HEK293 (cell line): ENCODE results near the gene RPS6KA4.

Source experiments
- CTCF ChIA-PET: fragments of 350-600 bp; formaldehyde crosslinking; extraction: SDS; loops from one replicate; lab custom pipeline; 2021; ENCODE audit warnings: antibody characterized with exemption; lab: Yijun Ruan, JAX
- POLR2A ChIA-PET: fragments of 300-600 bp; formaldehyde crosslinking; extraction: SDS; loops from one replicate; lab custom pipeline; 2020; ENCODE audit warnings: antibody characterized with exemption, inconsistent platforms; lab: Yijun Ruan, JAX
- H3K27ac ChIP-seq: fragments of 200-500 bp; sonication (Bioruptor generic); 2 replicates; pipeline ENCODE4 v1.5.1; 2014; ENCODE audit warnings: low read depth, low read length, control low read depth, inconsistent platforms; ENCODE audit errors: extremely low read depth
- H3K36me3 ChIP-seq, 2 experiments: fragments of 200-500 bp in 1 of 2; sonication (Bioruptor generic) in 1 of 2; 1 replicate in 1 of 2; 2 replicates in 1 of 2; pipeline ENCODE4 v1.5.1; 2014 to 2017; ENCODE audit warnings: inconsistent platforms in 2 of 2, low read length in 2 of 2; ENCODE audit not compliant: control insufficient read depth in 2 of 2, insufficient read depth in 1 of 2
- H3K4me1 ChIP-seq: fragments of 200-500 bp; sonication (Bioruptor generic); 2 replicates; pipeline ENCODE4 v1.5.1; 2014; ENCODE audit warnings: mild to moderate bottlenecking, low read length, inconsistent platforms; ENCODE audit not compliant: control insufficient read depth, insufficient read depth
- H3K4me3 ChIP-seq: 2 replicates; pipeline ENCODE4 v1.5.1; 2011; ENCODE audit warnings: low read depth, mild to moderate bottlenecking, control low read depth, low read length, moderate library complexity
- H3K9me3 ChIP-seq: fragments of 200-500 bp; sonication (Bioruptor generic); 2 replicates; pipeline ENCODE4 v1.5.1; 2014; ENCODE audit warnings: low read depth, low read length, inconsistent platforms; ENCODE audit not compliant: control insufficient read depth, insufficient read depth
- GFI1B ChIP-seq: fragments of 450-650 bp; formaldehyde crosslinking; IDR thresholded peaks from 2 replicates; pipeline ENCODE4 v1.5.1; 2016; ENCODE audit warnings: missing biosample characterization, missing genetic modification characterization
- GLI2 ChIP-seq: fragments of 450-650 bp; formaldehyde crosslinking; IDR thresholded peaks from 2 replicates; pipeline ENCODE4; 2017; ENCODE audit warnings: missing biosample characterization, missing genetic modification characterization, low read depth, borderline replicate concordance
- KLF9 ChIP-seq: fragments of 450-650 bp; formaldehyde crosslinking; IDR thresholded peaks from 2 replicates; pipeline ENCODE4 v1.5.1; 2016; ENCODE audit warnings: missing biosample characterization, missing genetic modification characterization, low read depth
- MZF1 ChIP-seq: fragments of 450-650 bp; formaldehyde crosslinking; IDR thresholded peaks from 2 replicates; pipeline ENCODE4 v1.5.1; 2017; ENCODE audit warnings: missing biosample characterization, missing genetic modification characterization, borderline replicate concordance
- ZBTB20 ChIP-seq: fragments of 450-650 bp; formaldehyde crosslinking; IDR thresholded peaks from 2 replicates; pipeline ENCODE4 v1.5.1; 2016; ENCODE audit warnings: missing biosample characterization, missing genetic modification characterization
- ZFP3 ChIP-seq: fragments of 450-650 bp; formaldehyde crosslinking; IDR thresholded peaks from 2 replicates; pipeline ENCODE4 v1.5.1; 2016; ENCODE audit warnings: low read depth, missing biosample characterization, missing genetic modification characterization
- ZNF174 ChIP-seq: fragments of 450-650 bp; formaldehyde crosslinking; IDR thresholded peaks from 2 replicates; pipeline ENCODE4 v1.5.0; 2017; ENCODE audit warnings: missing biosample characterization, mild to moderate bottlenecking, missing genetic modification characterization
- ZNF211 ChIP-seq: fragments of 450-650 bp; formaldehyde crosslinking; IDR thresholded peaks from 2 replicates; pipeline ENCODE4 v1.5.1; 2016; ENCODE audit warnings: low read depth, missing biosample characterization, missing genetic modification characterization
- ZNF221 ChIP-seq: fragments of 450-650 bp; formaldehyde crosslinking; IDR thresholded peaks from 2 replicates; pipeline ENCODE4 v1.5.1; 2017; ENCODE audit warnings: missing biosample characterization, missing genetic modification characterization, borderline replicate concordance
- ZNF223 ChIP-seq: fragments of 450-650 bp; formaldehyde crosslinking; IDR thresholded peaks from 2 replicates; pipeline ENCODE4 v1.5.1; 2016; ENCODE audit warnings: missing biosample characterization, missing genetic modification characterization
- ZNF354C ChIP-seq: fragments of 450-650 bp; formaldehyde crosslinking; IDR thresholded peaks from 2 replicates; pipeline ENCODE4 v1.5.1; 2016; ENCODE audit warnings: missing biosample characterization, missing genetic modification characterization, low read depth, borderline replicate concordance
- ZNF398 ChIP-seq: fragments of 450-650 bp; formaldehyde crosslinking; IDR thresholded peaks from 2 replicates; pipeline ENCODE4 v1.5.1; 2017; ENCODE audit warnings: missing biosample characterization, missing genetic modification characterization
- ZNF513 ChIP-seq: fragments of 450-650 bp; IDR thresholded peaks from 2 replicates; pipeline ENCODE4 v1.5.1; 2018; ENCODE audit warnings: missing biosample characterization, missing genetic modification characterization
- ZNF596 ChIP-seq: fragments of 450-650 bp; IDR thresholded peaks from 2 replicates; pipeline ENCODE4 v1.5.0; 2018; ENCODE audit warnings: missing biosample characterization, mild to moderate bottlenecking, missing genetic modification characterization, moderate library complexity
- ZNF645 ChIP-seq: fragments of 450-650 bp; formaldehyde crosslinking; IDR thresholded peaks from 2 replicates; pipeline ENCODE4; 2016; ENCODE audit warnings: missing biosample characterization, missing genetic modification characterization
- ZNF76 ChIP-seq: fragments of 450-650 bp; formaldehyde crosslinking; IDR thresholded peaks from 2 replicates; pipeline ENCODE4; 2016; ENCODE audit warnings: low read depth, missing biosample characterization, missing genetic modification characterization, borderline replicate concordance
- ZNF843 ChIP-seq: fragments of 450-650 bp; formaldehyde crosslinking; IDR thresholded peaks from 2 replicates; pipeline ENCODE4 v1.5.1; 2016; ENCODE audit warnings: missing biosample characterization, missing genetic modification characterization
- TF ChIP-seq, protein P1 (sequence below): fragments of 450-650 bp; formaldehyde crosslinking; IDR thresholded peaks from 2 replicates; pipeline ENCODE4 v1.5.1; 2016; ENCODE audit warnings: missing biosample characterization, missing genetic modification characterization
- TF ChIP-seq, protein P2 (sequence below): sonication (generic); formaldehyde crosslinking; IDR thresholded peaks from 2 replicates; pipeline ENCODE4 v1.8.1; 2022; ENCODE audit warnings: mild to moderate bottlenecking, moderate library complexity, missing genetic modification reagents
- TF ChIP-seq, protein P3 (sequence below): fragments of 450-650 bp; formaldehyde crosslinking; IDR thresholded peaks from 2 replicates; pipeline ENCODE4 v1.5.1; 2016; ENCODE audit warnings: missing biosample characterization, missing genetic modification characterization, borderline replicate concordance

The RPS6KA4 gene

DNA sequence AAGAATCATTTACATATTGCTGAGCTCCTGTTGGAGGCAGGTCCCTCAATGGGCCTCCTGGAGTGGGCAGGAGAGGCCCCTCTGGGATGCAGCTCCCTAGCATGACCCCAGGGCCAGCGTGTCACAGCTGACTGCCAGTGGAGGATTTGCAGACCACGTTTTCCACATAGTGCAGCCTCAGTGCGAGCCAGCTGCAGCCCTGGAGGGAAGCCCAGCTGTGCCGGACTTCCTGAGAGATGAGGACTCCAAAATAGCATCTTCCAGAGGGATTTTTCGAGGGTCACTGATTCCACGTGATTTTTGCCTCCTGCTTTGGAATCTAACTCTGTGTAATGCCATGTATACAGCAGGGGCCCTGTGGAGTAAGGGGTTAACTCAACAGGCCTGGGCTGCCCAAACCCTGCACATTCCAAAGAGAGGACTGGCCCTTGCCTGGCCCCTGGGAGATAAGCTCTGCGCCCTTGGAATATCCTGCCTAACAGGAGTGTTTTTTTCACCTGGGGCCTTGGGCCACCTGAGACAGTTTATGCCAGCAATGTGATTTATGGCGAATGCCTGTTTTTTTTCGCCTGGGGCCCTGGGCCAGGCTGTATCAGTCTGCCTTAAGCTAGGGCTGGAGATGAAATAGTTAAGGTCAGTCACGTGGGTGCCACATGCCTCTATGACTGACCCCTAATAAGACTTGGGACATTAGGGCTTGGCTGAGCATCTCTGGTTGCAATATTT lies 47.4 kb downstream of the RPS6KA4 start (continued):
- TF ChIP-seq, protein P1, sequence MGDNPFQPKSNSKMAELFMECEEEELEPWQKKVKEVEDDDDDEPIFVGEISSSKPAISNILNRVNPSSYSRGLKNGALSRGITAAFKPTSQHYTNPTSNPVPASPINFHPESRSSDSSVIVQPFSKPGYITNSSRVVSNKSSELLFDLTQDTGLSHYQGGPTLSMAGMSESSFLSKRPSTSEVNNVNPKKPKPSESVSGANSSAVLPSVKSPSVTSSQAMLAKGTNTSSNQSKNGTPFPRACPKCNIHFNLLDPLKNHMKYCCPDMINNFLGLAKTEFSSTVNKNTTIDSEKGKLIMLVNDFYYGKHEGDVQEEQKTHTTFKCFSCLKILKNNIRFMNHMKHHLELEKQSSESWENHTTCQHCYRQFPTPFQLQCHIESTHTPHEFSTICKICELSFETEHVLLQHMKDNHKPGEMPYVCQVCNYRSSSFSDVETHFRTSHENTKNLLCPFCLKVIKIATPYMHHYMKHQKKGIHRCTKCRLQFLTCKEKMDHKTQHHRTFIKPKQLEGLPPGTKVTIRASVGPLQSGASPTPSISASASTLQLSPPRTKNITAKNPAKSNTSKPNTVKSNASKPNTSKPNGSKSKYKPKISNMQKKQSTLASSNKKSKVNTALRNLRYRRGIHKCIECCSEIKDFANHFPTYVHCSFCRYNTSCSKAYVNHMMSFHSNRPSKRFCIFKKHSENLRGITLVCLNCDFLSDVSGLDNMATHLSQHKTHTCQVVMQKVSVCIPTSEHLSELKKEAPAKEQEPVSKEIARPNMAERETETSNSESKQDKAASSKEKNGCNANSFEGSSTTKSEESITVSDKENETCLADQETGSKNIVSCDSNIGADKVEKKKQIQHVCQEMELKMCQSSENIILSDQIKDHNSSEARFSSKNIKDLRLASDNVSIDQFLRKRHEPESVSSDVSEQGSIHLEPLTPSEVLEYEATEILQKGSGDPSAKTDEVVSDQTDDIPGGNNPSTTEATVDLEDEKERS (tag by site-specific recombination) = no peak

- POLR2A ChIA-PET = no interaction called here
- CTCF ChIA-PET = interaction anchor here (0.6 to 3.1 kb wide), 2 partner anchors 29 to 42 kb away, joined by 4 to 16 read pairs; no protein-coding TSS in a partner anchor
- H3K36me3 ChIP-seq = no peaks in the 10 kb centered on the region
- H3K4me3 ChIP-seq = no peak overlapping the region
- no peak for TF ChIP-seq ZNF645 (tag by site-specific recombination)
- no peak for TF ChIP-seq ZNF596
- no peak for TF ChIP-seq ZNF174 (tag by site-specific recombination)
- no peak for TF ChIP-seq ZNF513 (tag by site-specific recombination)
- TF ChIP-seq MZF1 = no peak
- TF ChIP-seq ZNF76 (tag by site-specific recombination) = no peak
- no peak for TF ChIP-seq GLI2 (tag by site-specific recombination)
- TF ChIP-seq ZNF221 (tag by site-specific recombination) = no peak
- TF ChIP-seq ZBTB20 (tag by site-specific recombination) = no peak
- no peak for TF ChIP-seq ZNF354C
- TF ChIP-seq GFI1B = no peak
- TF ChIP-seq, protein P2, sequence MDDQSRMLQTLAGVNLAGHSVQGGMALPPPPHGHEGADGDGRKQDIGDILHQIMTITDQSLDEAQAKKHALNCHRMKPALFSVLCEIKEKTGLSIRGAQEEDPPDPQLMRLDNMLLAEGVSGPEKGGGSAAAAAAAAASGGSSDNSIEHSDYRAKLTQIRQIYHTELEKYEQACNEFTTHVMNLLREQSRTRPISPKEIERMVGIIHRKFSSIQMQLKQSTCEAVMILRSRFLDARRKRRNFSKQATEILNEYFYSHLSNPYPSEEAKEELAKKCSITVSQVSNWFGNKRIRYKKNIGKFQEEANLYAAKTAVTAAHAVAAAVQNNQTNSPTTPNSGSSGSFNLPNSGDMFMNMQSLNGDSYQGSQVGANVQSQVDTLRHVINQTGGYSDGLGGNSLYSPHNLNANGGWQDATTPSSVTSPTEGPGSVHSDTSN (CRISPR knock-in tag) = no peak
- TF ChIP-seq ZNF223 (tag by site-specific recombination) = no peak
- no peak for TF ChIP-seq ZNF398
- TF ChIP-seq KLF9 = no peak
- no peak for TF ChIP-seq ZFP3 (tag by site-specific recombination)
- TF ChIP-seq, protein P3, sequence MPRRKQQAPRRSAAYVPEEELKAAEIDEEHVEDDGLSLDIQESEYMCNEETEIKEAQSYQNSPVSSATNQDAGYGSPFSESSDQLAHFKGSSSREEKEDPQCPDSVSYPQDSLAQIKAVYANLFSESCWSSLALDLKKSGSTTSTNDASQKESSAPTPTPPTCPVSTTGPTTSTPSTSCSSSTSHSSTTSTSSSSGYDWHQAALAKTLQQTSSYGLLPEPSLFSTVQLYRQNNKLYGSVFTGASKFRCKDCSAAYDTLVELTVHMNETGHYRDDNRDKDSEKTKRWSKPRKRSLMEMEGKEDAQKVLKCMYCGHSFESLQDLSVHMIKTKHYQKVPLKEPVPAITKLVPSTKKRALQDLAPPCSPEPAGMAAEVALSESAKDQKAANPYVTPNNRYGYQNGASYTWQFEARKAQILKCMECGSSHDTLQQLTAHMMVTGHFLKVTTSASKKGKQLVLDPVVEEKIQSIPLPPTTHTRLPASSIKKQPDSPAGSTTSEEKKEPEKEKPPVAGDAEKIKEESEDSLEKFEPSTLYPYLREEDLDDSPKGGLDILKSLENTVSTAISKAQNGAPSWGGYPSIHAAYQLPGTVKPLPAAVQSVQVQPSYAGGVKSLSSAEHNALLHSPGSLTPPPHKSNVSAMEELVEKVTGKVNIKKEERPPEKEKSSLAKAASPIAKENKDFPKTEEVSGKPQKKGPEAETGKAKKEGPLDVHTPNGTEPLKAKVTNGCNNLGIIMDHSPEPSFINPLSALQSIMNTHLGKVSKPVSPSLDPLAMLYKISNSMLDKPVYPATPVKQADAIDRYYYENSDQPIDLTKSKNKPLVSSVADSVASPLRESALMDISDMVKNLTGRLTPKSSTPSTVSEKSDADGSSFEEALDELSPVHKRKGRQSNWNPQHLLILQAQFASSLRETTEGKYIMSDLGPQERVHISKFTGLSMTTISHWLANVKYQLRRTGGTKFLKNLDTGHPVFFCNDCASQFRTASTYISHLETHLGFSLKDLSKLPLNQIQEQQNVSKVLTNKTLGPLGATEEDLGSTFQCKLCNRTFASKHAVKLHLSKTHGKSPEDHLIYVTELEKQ = no peak
- no peak for TF ChIP-seq ZNF211 (tag by site-specific recombination)
- no peak for TF ChIP-seq ZNF843
- H3K9me3 ChIP-seq = no peaks in the 10 kb centered on the region
- H3K4me1 ChIP-seq = no peaks in the 10 kb centered on the region
- no peak overlapping the region for H3K27ac ChIP-seq
Observed at GRCh38 chr11:64407221-64407620, 48.3 kb downstream of the RPS6KA4 start.
